NCI-H1092 (cell line): Measurements from ENCODE around the gene CUX1.
"Not testable (repeated sequence)": the region's sequence is repeated elsewhere in the genome, so short reads cannot be mapped to it uniquely, and the experiment has no call there.

Experiments used
- DNase-seq: peaks from one replicate; lab custom pipeline; 2025; lab: John Stamatoyannopoulos, UW

The CUX1 gene

GRCh38 chr7:101803203-101804087 lies 14.0 kb upstream of the CUX1 start:
- DNase-seq: no peak

- DNase-seq: no peak
These were observed 13.1 kb upstream of the CUX1 start for GRCh38 chr7:101804088-101804963.

GRCh38 chr7:101804967-101805366 lies 12.5 kb upstream of the CUX1 start:
- DNase-seq: no peak

DNA sequence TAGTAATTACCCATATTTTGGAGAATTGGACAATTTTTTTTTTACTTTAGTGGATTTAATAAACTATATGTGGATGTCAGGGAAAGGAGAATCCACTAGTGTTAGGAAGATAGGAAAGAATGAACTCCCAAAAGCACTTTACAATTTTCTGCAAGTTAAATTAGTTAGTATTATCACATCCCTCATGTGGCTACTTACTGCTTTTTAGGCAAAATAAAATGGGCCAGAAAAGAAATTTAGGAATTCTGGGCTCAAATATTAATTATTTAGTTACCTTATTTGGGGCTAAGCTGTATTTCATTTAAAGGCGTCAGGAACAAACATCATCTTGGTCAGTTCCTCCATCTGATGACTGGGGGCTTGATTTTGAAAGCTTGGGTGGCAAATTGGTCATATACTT lies 4.8 kb upstream of the CUX1 start:
- DNase-seq: no peak

DNA sequence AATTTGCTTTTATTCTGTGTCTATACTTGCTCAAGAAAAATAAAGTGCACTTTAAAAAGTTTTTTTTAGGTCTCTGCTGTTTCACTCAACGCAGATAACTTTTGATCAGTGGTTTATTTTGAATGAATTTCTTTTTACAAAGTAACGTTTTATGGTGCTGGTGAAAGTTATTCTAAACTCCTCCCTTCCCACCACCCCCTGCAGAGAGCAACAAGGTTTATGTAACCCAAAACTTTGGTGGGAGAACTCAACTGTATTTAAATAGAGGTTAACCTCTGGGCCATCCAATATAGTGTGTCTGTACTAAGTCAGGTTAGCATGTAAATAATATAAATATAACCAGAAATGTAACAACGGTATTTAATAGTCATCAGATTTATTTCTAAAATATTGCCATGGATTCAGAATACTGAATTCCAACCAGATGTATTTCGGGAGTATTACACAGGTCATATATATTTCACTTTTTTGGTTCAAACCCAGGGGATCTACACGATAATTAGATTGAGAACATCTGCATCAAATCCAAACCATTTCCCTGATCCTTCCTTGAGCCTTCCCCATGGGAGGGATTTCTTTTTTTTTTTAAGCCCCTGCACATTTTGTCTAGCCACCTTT lies 3.9 kb upstream of the CUX1 start:
- no peak for DNase-seq

GRCh38 chr7:101814081-101814990 lies 3.1 kb upstream of the CUX1 start:
- DNase-seq: no peak

- DNase-seq: peak; percentile 51
These were observed 2.2 kb upstream of the CUX1 start for GRCh38 chr7:101814991-101815825.

DNA sequence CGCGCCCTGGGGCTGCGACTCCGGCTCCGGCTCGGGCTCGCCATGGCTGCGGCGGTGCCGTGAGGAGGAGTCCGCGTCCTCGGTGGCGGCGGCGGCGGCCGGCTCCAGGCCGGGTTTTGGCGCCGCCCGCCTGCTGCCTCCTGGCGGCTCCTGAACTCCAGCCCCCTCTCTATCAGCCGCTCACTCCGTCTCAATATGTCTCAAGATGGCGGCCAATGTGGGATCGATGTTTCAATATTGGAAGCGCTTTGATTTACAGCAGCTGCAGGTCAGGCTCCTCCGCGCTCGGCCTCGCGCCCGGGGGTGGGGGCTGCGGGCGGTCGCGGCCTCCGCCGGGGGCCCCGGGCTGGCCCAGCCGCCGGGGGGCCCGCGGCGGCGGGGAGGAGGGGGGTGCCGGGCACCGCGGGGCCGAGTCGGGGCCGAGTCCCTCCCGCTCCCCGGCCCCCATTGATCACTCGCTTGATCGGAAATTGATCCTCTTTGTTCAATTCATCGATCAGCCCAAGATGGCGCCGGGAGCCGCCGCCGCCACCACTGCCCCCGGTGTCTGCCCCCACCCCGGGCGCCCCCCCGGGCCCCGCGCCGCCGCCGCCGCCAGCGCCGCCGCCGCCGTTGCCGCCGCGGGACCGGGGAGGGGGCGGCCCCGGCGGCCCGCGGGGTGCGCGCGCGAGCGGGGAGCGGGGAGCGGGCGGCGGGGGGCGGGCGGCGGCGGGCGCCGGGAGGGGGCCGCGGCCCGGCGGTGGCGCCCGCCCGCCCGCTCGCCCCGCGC lies 1.4 kb upstream of the CUX1 start:
- DNase-seq: peak; percentile 86

GRCh38 chr7:101816595-101817470 lies 593 bp upstream of the CUX1 start:
- peak; percentile 25 for DNase-seq

DNA sequence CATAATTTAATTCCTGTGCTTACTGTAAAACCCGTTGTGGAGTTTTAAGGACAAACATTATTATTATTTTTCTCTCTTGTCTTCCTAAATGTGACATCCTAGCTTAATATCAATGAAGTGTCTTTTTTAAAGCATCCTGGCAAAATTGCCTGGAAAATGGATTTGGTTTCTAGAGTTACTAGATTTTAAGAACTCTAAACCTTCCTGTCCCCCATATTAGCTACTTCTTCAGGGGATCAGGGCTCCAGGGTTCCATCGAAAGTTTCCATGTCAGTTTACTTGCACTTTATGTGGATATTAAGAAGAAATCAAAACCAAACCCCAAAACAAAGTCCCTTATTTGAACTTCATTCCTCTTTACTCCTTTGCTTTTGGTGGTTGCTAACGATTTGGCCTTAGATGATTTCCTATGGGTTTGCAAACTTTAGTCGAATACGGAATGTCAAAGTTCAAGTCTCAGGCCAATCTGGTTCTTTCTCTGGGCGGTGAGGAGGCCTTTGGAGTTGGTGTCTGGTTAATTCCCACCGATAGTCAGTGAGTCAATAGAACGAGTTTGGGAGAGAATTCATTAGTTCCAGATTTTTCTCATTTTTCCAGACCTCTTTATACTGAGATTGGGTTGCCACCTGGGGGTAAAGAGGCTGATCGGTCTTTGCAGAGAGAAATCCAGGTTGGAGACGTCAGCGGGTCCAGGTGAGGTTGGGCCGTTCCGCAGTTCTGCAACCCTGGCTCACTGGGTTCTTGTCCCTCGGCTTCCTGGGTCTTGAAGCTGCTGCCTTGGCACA lies 1.1 kb downstream of the CUX1 start:
- DNase-seq: no peak

GRCh38 chr7:101819183-101819582 lies 1.8 kb downstream of the CUX1 start:
- no peak for DNase-seq

DNA sequence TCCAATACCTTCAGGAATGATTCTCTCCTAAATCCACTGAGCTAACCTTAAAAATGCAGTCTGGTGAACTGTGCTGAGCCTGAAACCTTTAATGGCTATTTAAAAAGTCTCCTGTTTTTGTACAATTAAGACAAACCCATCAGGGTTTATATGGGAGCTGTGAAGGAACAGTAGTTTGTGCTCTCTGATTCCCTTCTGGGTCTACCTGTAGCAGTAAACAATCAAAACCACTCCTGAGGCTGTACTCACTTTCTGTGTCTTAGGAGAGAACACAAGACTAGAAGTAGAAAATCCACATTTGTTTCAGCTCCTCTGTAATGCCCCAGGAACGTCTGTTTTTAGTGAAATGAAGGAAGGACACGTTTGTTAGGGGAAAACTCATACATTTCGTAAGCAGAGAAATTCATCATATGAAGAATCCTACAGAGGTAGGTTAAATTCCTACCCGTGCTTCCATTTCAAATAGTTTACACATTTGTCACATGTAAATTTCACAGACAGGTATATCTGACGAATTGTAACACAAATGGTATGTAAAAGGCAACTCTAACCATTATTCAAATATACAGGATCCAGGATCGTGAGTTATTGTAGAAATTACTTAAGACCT lies 2.6 kb downstream of the CUX1 start:
- no peak for DNase-seq

GRCh38 chr7:101820703-101821102 lies 3.3 kb downstream of the CUX1 start:
- DNase-seq: no peak

GRCh38 chr7:101822632-101823031 lies 5.2 kb downstream of the CUX1 start:
- not testable (repeated sequence) for DNase-seq

DNA sequence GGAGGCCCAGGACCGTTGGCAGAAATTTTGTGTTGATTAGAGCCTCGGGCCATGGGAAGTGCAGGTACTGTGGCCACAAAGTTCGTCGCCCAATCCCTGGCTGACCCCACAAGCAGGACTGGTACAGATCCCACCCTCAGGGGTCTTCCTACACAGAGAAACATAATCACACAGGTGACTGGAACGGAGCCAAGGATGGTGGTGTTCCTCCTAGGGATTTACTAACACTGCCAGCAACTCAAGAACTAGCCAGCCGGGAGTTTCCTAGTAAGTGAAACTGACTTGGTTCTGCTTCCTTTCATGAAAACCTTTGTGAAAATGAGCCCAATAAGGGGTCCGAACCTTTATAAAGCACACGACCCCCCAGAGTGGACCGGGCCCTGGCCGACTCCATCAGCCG lies 5.7 kb downstream of the CUX1 start:
- DNase-seq: no peak

DNA sequence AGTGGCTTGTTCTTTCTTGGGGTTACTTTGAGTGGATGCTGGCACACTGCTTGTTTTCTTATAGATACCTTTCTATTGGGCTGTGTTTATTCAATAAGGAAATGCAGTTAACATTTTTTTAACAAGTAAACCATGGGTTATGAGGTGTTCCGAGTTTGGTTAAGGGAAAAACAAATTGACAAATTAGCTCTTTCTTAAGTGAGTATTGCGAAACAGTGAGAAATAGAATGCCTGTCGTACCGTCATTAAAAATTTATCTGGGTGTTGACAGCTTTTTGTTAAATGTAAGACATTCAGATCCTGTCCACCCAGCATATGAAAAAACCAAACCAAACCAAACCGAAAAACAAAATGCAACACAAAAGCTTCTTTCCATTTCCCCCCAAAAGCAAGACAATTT lies 6.2 kb downstream of the CUX1 start:
- DNase-seq: no peak

DNA sequence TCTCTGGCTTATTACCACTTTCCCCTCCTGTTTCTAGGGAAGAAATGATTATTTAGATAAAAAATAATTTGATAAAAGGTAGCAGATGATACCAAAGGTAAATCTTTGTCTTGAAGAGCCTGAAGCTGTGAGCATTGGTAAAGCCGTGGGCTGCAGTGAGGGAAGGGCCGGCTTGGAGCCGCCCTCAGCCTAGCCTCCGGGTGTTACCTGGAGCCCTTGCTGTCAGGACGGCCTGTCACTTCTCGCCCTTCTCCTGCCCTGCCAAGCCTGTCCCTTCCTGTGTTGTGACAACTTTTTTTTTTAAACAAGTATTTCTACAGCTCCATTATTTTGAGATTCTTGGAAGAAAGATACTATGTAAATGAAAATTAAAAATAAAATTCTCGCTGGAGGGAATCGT lies 7.0 kb downstream of the CUX1 start:
- no peak for DNase-seq
